ENCODE data around the gene ABHD16A. TPM values are rescaled to one million over a fixed set of nuclear protein-coding genes. Genes with fewer than 3 reads are reported as not detected.

Gene ABHD16A
- total and polyA plus RNA-seq, 2 of the 13 experiments (the other 11 are each of a cell fraction or from before 2014, with no cell fraction given): 43.5 to 45.4 TPM

DNA sequence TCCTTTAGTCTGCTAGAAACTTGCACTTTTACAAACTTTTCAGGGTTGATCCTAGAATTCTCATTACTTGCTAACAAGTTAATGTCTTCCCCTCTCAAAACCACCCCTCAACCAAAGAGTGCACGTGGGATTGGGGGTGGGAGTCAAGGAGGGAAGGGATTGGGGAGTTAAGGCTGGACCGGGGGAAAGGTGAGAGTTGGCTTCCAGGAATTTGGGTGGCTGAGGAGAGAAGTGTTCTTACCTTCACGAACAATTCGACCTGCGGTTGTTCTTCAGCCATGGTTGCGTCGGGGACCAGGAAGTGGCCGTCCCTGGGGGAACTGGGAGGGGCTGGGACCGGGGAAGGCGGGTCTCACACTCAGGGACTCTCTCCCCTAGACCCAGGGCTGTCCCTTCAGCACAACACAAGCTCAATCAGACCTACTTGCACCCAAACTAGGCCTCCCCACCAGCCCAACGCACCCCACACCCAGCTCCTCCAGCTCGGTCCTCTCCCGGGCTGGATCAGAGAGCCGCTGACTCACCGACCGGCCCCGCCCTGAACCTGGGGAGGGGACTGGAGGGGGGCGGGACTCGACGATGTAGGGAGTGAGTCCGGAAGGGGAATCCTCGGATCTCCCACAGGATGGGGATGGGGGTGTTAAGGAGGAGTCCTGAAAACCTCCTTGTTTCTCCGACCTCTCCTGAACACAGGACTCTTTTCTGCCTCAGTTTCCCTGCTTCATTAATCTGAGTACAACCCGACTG, 33.1 kb upstream of the ABHD16A start, which contains the start of gene CLIC1 (continued):
- TF ChIP-seq, protein P1, sequence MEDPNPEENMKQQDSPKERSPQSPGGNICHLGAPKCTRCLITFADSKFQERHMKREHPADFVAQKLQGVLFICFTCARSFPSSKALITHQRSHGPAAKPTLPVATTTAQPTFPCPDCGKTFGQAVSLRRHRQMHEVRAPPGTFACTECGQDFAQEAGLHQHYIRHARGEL (CRISPR knock-in tag; IDR thresholded peaks at IDR 0.05): 0 out of 2 replicates have a peak, but pooled peaks have one; percentile 32
- peak; percentile 90 for TF ChIP-seq ELF1 (CRISPR knock-in tag; IDR thresholded peaks at IDR 0.05)
- TF ChIP-seq, protein P2, sequence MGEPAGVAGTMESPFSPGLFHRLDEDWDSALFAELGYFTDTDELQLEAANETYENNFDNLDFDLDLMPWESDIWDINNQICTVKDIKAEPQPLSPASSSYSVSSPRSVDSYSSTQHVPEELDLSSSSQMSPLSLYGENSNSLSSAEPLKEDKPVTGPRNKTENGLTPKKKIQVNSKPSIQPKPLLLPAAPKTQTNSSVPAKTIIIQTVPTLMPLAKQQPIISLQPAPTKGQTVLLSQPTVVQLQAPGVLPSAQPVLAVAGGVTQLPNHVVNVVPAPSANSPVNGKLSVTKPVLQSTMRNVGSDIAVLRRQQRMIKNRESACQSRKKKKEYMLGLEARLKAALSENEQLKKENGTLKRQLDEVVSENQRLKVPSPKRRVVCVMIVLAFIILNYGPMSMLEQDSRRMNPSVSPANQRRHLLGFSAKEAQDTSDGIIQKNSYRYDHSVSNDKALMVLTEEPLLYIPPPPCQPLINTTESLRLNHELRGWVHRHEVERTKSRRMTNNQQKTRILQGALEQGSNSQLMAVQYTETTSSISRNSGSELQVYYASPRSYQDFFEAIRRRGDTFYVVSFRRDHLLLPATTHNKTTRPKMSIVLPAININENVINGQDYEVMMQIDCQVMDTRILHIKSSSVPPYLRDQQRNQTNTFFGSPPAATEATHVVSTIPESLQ (CRISPR knock-in tag; conservative IDR thresholded peaks at IDR 0.05): peak; percentile 93; the same call in 1 of the 2 replicates
- TF ChIP-seq MTA3 (CRISPR knock-in tag; IDR thresholded peaks at IDR 0.05): no peak
- no peak for TF ChIP-seq RAD51 (IDR thresholded peaks at IDR 0.05; ENCODE audit: borderline replicate concordance)
- no peak; the same call in 1 of the 2 replicates for TF ChIP-seq DPF2 (CRISPR knock-in tag; IDR thresholded peaks at IDR 0.05; ENCODE audit: borderline replicate concordance, low read depth)
- TF ChIP-seq JUNB (CRISPR knock-in tag; IDR thresholded peaks at IDR 0.05; ENCODE audit: borderline replicate concordance): peak; percentile 12; the same call in 1 of the 2 replicates
- no peak for TF ChIP-seq ZNF530 (CRISPR knock-in tag; IDR thresholded peaks at IDR 0.05; ENCODE audit: low read depth)
- TF ChIP-seq ZFP62 (CRISPR knock-in tag; IDR thresholded peaks at IDR 0.05): no peak
- peak; percentile 92 for TF ChIP-seq ZSCAN9 (CRISPR knock-in tag; IDR thresholded peaks at IDR 0.05; ENCODE audit: borderline replicate concordance)
- no peak for TF ChIP-seq RARG (CRISPR knock-in tag; IDR thresholded peaks at IDR 0.05; ENCODE audit: low read depth)
- peak; percentile 84; the same call in 1 of the 2 replicates for TF ChIP-seq NFKB2 (CRISPR knock-in tag; IDR thresholded peaks at IDR 0.05; ENCODE audit: borderline replicate concordance)
- no peak for TF ChIP-seq KLF12 (CRISPR knock-in tag; IDR thresholded peaks at IDR 0.05; ENCODE audit: borderline replicate concordance)
- peak; percentile 97 for TF ChIP-seq MAZ (IDR thresholded peaks at IDR 0.05; ENCODE audit: borderline replicate concordance, low read depth, low read length)
- TF ChIP-seq MAZ (CRISPR knock-in tag; IDR thresholded peaks at IDR 0.05; ENCODE audit: low read depth): peak; percentile 85
- peak; percentile 81; the same call in 1 of the 2 replicates for TF ChIP-seq TIGD3 (CRISPR knock-in tag; IDR thresholded peaks at IDR 0.05; ENCODE audit: borderline replicate concordance)
- peak; percentile 14 for TF ChIP-seq ASH2L (IDR thresholded peaks at IDR 0.05; ENCODE audit: insufficient read length, low read depth, low read length)
- no peak for TF ChIP-seq IRX3 (CRISPR knock-in tag; IDR thresholded peaks at IDR 0.05; ENCODE audit: borderline replicate concordance, low read depth)
- no peak for TF ChIP-seq NR2F1 (CRISPR knock-in tag; IDR thresholded peaks at IDR 0.05)
- no peak for TF ChIP-seq ONECUT2 (CRISPR knock-in tag; IDR thresholded peaks at IDR 0.05)
- TF ChIP-seq, protein P3, sequence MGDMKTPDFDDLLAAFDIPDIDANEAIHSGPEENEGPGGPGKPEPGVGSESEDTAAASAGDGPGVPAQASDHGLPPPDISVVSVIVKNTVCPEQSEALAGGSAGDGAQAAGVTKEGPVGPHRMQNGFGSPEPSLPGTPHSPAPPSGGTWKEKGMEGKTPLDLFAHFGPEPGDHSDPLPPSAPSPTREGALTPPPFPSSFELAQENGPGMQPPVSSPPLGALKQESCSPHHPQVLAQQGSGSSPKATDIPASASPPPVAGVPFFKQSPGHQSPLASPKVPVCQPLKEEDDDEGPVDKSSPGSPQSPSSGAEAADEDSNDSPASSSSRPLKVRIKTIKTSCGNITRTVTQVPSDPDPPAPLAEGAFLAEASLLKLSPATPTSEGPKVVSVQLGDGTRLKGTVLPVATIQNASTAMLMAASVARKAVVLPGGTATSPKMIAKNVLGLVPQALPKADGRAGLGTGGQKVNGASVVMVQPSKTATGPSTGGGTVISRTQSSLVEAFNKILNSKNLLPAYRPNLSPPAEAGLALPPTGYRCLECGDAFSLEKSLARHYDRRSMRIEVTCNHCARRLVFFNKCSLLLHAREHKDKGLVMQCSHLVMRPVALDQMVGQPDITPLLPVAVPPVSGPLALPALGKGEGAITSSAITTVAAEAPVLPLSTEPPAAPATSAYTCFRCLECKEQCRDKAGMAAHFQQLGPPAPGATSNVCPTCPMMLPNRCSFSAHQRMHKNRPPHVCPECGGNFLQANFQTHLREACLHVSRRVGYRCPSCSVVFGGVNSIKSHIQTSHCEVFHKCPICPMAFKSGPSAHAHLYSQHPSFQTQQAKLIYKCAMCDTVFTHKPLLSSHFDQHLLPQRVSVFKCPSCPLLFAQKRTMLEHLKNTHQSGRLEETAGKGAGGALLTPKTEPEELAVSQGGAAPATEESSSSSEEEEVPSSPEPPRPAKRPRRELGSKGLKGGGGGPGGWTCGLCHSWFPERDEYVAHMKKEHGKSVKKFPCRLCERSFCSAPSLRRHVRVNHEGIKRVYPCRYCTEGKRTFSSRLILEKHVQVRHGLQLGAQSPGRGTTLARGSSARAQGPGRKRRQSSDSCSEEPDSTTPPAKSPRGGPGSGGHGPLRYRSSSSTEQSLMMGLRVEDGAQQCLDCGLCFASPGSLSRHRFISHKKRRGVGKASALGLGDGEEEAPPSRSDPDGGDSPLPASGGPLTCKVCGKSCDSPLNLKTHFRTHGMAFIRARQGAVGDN (CRISPR knock-in tag; IDR thresholded peaks at IDR 0.05): peak; percentile 88
- no peak for TF ChIP-seq ZNF567 (CRISPR knock-in tag; IDR thresholded peaks at IDR 0.05; ENCODE audit: borderline replicate concordance)
